ENCODE data around the gene LBHD2.

LBHD2 gene

DNA sequence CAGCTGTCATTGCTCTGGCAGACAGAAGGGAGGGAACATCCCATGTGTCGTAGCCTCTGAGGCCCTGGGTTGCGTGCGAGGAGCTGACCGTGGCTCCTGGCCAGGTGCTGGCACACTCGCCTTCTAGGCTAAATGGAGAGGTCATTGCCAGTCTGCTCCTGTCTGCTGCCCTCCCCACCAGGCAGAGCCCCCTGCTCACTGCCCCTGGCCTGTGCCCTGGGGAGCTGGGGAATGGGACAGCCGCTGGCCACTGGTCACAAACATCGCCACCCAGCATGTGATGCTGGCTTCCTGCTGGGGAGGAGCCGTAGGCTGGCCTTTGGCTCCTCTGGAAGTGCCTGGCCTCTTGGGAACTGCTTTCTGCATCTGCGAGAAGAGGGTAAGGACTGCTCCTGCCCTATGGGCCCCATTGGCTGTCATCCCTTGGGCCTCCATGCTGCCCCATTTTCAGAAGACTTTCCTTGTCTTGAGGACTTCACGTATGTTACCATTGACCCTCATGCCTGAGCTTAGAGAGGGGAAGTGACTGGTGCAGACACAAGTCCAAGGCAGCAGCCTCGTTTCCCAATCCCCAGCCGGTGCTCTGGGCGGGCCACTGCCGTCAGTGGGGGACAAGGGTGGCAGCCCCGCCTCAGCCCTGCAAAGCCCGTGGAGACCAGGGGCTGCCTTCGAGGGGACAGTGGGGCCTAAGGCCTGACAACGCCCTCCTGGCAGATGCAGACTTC, 37.3 kb downstream of the LBHD2 start:
- no peak for DNase-seq

DNA sequence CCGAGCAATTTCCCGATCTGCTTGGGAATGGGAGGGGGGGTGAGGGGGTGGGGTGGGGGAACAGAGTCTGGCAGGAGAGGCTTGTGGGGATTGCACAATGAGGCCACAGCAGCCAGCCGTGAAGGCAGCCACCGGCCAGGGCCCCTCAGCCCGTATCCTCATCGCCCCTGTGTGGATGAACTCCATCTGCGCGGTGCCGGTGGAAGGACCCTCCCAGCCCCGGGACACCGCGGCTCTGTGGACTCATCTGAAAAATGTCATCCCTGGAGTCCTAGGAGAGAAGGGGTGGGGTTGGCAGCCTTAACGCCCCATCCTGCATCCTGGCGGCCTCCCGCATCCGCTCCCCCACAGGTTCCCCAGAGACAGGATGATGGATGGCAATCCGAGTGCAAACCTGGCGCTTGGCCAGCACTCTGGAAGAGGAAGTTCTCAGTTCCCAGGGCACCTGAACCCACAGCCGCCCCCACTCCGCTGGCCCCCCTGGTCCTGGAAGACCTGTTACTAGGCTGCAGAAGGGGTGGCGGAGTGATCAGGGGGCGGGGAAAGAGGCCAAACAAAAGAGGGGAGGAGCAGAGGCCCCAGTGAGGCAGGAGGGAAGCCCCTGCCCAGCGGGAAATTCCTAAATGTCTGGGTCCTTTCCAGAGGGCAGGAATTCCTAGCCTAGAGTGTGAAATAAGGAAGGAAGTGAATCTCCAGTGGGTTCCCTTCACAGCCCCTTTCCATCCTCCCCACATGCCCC, 38.0 kb downstream of the LBHD2 start:
- DNase-seq = no peak

- DNase-seq = no peak
These were observed 38.6 kb downstream of the LBHD2 start for GRCh38 chr14:103122585-103122946.

- DNase-seq = no peak
These were observed 39.1 kb downstream of the LBHD2 start, which contains the start of gene TNFAIP2 for GRCh38 chr14:103122947-103123633. TSS of gene TNFAIP2 (plus strand) at chr14:103123461. CDS start at chr14:103126458, 2,997 bp downstream.

DNA sequence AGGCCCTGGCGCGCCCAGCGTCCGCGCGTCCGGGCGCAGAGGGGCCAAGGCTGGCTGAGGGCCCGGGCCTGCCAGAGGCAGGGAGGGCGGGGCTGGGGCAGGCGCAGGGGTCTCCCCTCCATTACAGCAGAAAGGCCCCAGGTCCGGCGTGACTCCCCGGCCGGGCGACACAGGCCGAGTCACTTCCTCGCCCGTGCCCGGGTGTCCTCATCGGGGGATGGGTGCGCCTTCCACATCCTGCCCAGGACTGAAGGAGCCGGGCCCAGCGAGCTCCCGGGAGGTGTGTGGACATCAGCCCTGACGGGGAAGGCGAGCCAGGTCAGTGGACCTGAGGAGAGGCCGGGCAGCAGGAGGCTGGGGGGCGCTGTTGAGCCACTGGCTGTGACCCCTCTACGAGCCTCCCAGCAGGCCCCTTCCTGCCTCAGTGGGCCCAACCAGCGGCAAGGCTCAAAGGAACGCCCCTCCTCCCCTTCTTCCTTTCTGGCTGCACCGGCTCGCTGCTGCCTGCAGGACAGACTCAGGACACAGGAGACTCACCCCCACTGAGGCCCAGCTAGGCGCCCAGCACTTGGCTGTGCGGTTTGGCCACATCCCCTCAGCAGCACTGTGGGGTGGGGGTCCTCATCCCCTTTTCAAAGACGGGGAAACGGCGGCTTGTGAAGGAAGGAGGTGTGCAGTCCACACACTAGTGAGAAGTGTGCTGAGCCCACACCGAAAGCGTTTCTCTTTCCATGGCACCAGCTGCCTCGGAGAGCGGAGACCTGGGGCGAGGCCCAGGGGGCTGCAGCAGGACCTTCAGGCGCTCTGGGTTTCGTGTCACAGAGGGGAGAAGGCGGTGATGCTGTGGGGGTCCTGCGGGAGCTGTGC, 39.9 kb downstream of the LBHD2 start:
- DNase-seq = no peak

DNA sequence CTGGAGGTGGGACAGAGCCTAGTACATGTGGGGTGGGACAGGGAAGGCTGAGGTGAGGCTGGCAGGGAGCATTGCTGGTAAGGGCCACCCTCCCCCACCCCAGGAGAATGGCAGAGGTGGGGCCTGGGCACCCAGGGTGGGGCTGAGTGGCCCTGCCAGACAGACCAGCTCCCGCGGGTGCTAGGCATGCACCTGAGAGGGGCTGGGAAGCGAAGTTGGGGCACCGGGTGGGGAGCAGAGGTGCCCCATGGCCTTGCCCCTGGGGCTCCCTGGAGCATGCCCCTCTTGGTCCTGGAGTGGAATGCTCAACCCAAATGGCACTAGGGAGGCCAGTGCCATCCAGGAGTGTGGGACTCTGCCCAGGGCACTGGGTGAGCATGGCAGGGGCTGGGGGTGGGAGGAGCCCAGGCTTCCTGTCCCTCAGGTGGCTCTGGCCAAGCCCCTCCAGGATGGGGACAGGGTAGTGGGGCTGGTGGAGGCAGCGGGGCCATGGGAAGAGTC, 40.5 kb downstream of the LBHD2 start:
- no peak for DNase-seq

DNA sequence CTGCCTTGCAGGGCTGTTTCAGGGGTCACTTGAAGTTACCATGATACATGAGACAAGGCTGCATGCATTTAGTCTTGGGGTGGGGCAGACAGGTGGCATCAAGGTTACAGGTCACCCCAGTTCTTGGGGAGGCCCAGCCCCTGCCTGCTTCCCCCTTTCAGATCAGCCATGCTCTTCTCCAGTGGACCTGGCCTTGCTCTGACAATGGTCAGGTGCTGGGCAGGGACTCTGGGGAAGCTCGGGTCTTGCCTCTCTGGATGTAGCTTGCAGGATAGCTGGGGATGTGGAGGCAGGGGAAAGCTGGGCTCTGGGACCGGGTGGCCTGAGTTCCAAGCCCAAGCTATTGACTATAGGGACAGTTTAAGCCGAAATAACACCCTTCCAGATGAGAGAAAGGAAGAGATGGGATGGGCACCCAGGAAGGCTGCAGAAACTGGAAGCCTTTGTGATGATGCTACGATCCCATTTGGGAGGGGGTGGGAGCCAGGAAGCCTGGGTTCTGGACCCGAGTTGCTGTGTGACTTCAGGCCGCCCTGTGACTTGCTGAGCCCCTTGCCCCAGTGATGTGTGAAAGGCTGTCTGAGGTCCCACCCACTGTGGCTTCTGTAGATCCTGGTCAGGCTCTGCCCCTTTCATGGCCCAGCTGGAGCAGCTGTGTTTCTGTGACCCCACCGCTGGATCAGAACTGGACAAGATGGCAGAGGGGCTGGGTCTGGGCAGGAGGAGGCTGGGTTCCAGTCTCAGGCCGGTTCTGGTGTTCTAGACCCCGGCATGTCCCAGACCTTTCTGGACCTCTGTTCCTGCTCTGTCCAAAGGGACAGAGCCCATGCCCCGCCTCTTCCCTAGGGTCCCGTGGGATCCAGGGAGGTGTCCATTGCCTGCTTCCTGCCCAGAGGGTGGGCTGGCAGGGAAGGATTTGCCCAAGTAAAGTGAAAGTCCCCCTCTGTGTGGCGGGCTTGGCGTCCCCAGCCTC, 41.4 kb downstream of the LBHD2 start:
- DNase-seq = no peak

- no peak for DNase-seq
These were observed 42.3 kb downstream of the LBHD2 start for GRCh38 chr14:103126088-103126872.

DNA sequence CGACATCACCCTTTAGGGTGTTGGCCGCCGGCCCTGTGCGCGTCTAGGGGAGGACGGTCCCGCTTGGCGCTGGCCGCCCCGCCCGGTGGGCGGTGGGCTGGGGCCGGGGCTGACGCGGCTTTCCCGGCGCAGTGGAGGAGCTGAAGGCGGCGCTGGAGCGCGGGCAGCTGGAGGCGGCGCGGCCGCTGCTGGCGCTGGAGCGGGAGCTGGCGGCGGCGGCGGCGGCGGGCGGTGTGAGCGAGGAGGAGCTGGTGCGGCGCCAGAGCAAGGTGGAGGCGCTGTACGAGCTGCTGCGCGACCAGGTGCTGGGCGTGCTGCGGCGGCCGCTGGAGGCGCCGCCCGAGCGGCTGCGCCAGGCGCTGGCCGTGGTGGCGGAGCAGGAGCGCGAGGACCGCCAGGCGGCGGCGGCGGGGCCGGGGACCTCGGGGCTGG, 42.9 kb downstream of the LBHD2 start:
- no peak for DNase-seq

- DNase-seq = no peak
These were observed 43.3 kb downstream of the LBHD2 start for GRCh38 chr14:103127356-103127755.

DNA sequence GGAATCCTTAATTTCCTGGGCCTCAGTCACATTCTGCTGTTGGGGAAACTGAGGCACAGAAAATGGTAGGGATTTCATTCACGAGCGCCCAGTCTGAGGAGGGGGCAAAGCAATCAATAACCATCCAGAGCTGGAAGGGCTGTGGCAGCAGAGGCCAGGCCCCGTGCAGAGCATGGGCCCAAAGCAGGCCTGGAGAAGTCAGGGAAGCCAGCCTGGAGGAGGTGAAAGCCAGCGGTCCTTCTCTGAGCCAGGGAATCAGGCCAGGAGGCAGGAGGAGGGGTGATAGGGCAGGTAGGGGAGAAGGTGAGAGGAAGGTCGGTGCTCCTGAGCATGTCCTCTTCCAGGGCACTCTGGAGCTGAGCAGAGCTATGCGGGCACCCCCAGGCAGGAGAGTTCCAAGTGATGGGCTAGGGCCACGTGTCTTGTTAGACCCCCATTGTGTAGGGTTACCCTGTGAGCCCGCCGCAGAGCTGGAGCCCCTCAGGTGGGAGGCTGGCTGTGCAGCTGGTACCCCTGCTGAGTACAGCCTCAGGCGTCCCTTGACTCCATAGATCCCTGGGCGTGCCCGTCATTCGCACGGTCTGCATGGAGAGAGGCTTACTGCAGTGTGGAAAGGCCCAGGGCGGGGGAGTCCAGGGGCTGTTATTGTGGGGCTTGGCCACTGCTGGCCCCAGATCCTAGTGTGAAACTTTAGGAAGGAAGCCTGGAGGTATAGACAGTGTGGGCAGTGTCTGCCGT, 44.0 kb downstream of the LBHD2 start:
- DNase-seq = no peak

GRCh38 chr14:103128631-103129300, 44.8 kb downstream of the LBHD2 start:
- no peak for DNase-seq

DNA sequence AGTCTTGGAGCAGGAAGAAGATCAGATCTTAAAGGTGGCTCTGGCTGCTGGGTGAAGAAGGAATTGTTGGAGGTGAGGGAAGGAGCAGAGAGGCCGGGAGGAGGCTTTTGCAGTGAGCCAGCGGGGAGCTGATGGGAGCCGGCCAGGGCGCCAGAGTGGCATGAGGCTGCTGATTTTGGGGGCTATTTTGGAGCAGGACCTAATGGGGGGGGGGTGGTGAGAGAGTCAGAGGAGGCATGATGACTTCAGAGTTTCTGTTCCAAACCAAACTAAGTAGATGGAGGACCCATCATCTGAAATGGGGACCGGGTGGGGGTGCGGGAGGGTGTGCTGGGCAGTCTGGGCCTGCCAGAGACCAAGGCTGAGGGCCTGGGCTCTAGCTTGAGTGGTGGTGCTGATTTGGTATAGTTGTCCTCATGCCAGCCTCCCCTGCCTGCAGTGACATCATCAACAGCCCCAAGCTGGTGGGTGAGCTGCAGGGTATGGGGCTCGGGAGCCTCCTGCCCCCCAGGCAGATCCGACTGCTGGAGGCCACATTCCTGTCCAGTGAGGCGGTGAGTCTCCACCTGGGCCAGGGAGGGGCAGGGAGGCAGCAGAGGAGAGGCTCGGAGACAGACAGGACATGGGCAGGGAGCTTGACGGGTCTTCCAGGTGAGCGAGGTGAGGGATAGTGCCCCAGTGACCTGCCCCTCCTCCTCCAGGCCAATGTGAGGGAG, 45.4 kb downstream of the LBHD2 start:
- no peak for DNase-seq

GRCh38 chr14:103130017-103130764, 46.2 kb downstream of the LBHD2 start:
- DNase-seq = no peak

- DNase-seq = no peak
These were observed 47.0 kb downstream of the LBHD2 start for GRCh38 chr14:103130965-103131364.

DNA sequence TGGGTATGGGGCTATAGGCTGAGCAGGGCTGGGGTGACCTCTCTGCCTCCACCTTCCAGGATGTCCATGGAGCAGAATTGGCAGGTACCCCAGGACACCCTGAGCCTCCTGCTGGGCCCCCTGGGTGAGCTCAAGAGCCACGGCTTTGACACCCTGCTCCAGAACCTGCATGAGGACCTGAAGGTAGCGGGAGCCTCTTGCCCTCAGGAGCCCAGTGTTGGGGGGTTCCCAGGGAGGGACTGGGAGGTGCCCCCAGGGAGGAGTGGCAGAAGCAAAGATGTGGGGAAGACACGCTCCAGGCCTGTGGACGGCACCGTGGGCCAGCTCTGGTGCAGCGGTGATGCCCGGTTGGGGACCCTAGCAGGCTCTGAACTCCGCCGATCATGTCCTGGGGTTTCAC, 47.6 kb downstream of the LBHD2 start:
- no peak for DNase-seq

- no peak for DNase-seq
These were observed 48.6 kb downstream of the LBHD2 start for GRCh38 chr14:103132381-103133209.

All from T-helper 2 cell (primary cell).